Endothelial cell of umbilical vein (primary cell): ENCODE data around the gene CHRND. TPM values are rescaled to one million over a fixed set of nuclear protein-coding genes. Genes with fewer than 3 reads are reported as not detected.

Experiments used
- BruUV-seq: library from RNA; stranded (reverse); fragments of 400-500 nt; replicated peaks from 2 replicates; lab custom pipeline; 2021; lab: Mats Ljungman, UMichigan
- CTCF ChIA-PET: fragments of 300-600, 350-600 bp; sonication (Branson Sonifier 250); formaldehyde crosslinking; loops from one replicate; lab custom pipeline; 2021; ENCODE audit warnings: antibody characterized with exemption, inconsistent platforms; lab: Charles Lee
- POLR2A ChIA-PET: fragments of 300-600, 350-600 bp; sonication (Branson Sonifier 250); formaldehyde crosslinking; loops from one replicate; lab custom pipeline; 2021; ENCODE audit warnings: antibody characterized with exemption, inconsistent platforms; lab: Charles Lee
- DNase-seq: peaks from one replicate; pipeline ENCODE4 v3.0.0-alpha.2; 2011; ENCODE audit warnings: low read depth, low spot score
- FAIRE-seq: peaks from 2 replicates; lab custom pipeline; 2011; peaks lifted over from hg19 to GRCh38; lab: Jason Lieb, UNC
- H2AFZ ChIP-seq: 2 replicates; pipeline ENCODE4 v1.6.0; 2012; ENCODE audit warnings: low read depth, low read length, control low read depth, inconsistent platforms
- H3K27ac ChIP-seq: 2 replicates; pipeline ENCODE4 v1.5.1; 2011; ENCODE audit warnings: low read depth, mild to moderate bottlenecking, control low read depth, low read length, moderate library complexity; ENCODE audit not compliant: insufficient read depth
- H3K27me3 ChIP-seq, 2 experiments: 2 replicates each; pipeline versions ENCODE4 v1.6.0 to v1.6.1; 2011; ENCODE audit warnings: low read length in 2 of 2, mixed read lengths in 1 of 2; ENCODE audit not compliant: control insufficient read depth in 2 of 2, insufficient read depth in 2 of 2
- H3K36me3 ChIP-seq, 2 experiments: 2 replicates in 1 of 2; 3 replicates in 1 of 2; pipeline ENCODE4 v1.5.1; 2011; ENCODE audit warnings: low read length in 2 of 2, mild to moderate bottlenecking in 1 of 2, moderate library complexity in 1 of 2; ENCODE audit not compliant: control insufficient read depth in 2 of 2, insufficient read depth in 2 of 2; ENCODE audit errors: extremely low read depth in 1 of 2
- H3K4me1 ChIP-seq: 3 replicates; pipeline ENCODE4 v1.5.1; 2011; ENCODE audit warnings: mild to moderate bottlenecking, low read length; ENCODE audit not compliant: control insufficient read depth, insufficient read depth; ENCODE audit errors: extremely low read depth
- H3K4me2 ChIP-seq: 2 replicates; pipeline ENCODE4 v1.6.1; 2011; ENCODE audit warnings: low read length, control low read depth, mixed read lengths; ENCODE audit not compliant: insufficient read depth
- H3K4me3 ChIP-seq, 3 experiments: fragments of 200-600 bp in 1 of 3; sonication (generic), shearing (Covaris generic) in 1 of 3; replicated peaks in 1 of 3; 2 replicates each; pipeline ENCODE4 v1.5.1; 2011 to 2016; ENCODE audit warnings: control low read depth in 3 of 3, low read length in 3 of 3, mild to moderate bottlenecking in 2 of 3, inconsistent platforms in 1 of 3, low read depth in 1 of 3, moderate library complexity in 1 of 3; ENCODE audit not compliant: insufficient read depth in 1 of 3
- H3K79me2 ChIP-seq: 2 replicates; pipeline ENCODE4 v1.6.0; 2012; ENCODE audit warnings: low read length, inconsistent platforms; ENCODE audit not compliant: control insufficient read depth, insufficient read depth
- H3K9ac ChIP-seq: replicated peaks from 2 replicates; pipeline ENCODE3; 2011; ENCODE audit warnings: low read length, control low read depth; ENCODE audit not compliant: insufficient read depth; ENCODE audit errors: extremely low read depth
- H3K9me1 ChIP-seq: replicated peaks from 3 replicates; pipeline ENCODE4 v1.6.0; 2011; ENCODE audit warnings: mild to moderate bottlenecking, low read length; ENCODE audit not compliant: control insufficient read depth, insufficient read depth; ENCODE audit errors: extremely low read depth
- H3K9me3 ChIP-seq: replicated peaks from 2 replicates; pipeline ENCODE4 v1.5.1; 2012; ENCODE audit warnings: low read length, inconsistent platforms; ENCODE audit not compliant: control insufficient read depth, insufficient read depth
- H4K20me1 ChIP-seq: replicated peaks from 2 replicates; pipeline ENCODE3; 2011; ENCODE audit warnings: mild to moderate bottlenecking, low read length; ENCODE audit not compliant: control insufficient read depth, insufficient read depth; ENCODE audit errors: extremely low read depth
- EZH2 ChIP-seq: IDR thresholded peaks from 2 replicates; pipeline ENCODE4 v1.6.1; 2012; ENCODE audit warnings: borderline replicate concordance, low read depth, mild to moderate bottlenecking, moderate library complexity, low read length, inconsistent platforms; ENCODE audit not compliant: severe bottlenecking
- FOS ChIP-seq: IDR thresholded peaks from 2 replicates; pipeline ENCODE4 v1.6.1; 2011; ENCODE audit warnings: mild to moderate bottlenecking, low read length, moderate library complexity, borderline replicate concordance; ENCODE audit not compliant: insufficient read depth
- GATA2 ChIP-seq: IDR thresholded peaks from 2 replicates; pipeline ENCODE4 v1.7.0; 2011; ENCODE audit warnings: low read depth, mild to moderate bottlenecking, moderate library complexity, mixed read lengths, low read length; ENCODE audit not compliant: insufficient read length, insufficient read depth
- JUN ChIP-seq: IDR thresholded peaks from 2 replicates; pipeline ENCODE4 v1.6.1; 2011; ENCODE audit warnings: borderline replicate concordance, low read depth; ENCODE audit not compliant: insufficient read length, insufficient read depth
- MYC ChIP-seq: IDR thresholded peaks from one replicate; pipeline ENCODE4 v1.6.1; 2011; ENCODE audit warnings: mild to moderate bottlenecking, low read depth, low read length
- POLR2A ChIP-seq: IDR thresholded peaks from 2 replicates; pipeline ENCODE4 v1.6.1; 2012; ENCODE audit warnings: low read depth, mild to moderate bottlenecking, control low read depth, low read length
- POLR2AphosphoS5 ChIP-seq: IDR thresholded peaks from 2 replicates; pipeline ENCODE4 v1.6.1; 2012; ENCODE audit warnings: low read depth, mild to moderate bottlenecking, control low read depth, low read length, moderate library complexity; ENCODE audit not compliant: insufficient read depth
- dilution Hi-C: fragments of 300-500 bp; cut with MboI; formaldehyde crosslinking; loops from one replicate; pipeline ENCODE4 v1.15.0; 2019; ENCODE audit warnings: low sequenced_read_pairs; ENCODE audit not compliant: extremely low pct_ligation_motif_present
- intact Hi-C: fragments of 100-400 bp; cut with micrococcal nuclease; formaldehyde crosslinking; loops from one replicate; pipeline ENCODE4 v1.10.0; 2022
- polyA plus RNA-seq, 4 experiments: library from polyadenylated mRNA; depleted of rRNA in 3 of 4; stranded (reverse) in 3 of 4; unstranded in 1 of 4; fragments of >200 nt; gene quantifications; 2 replicates each; pipeline versions ENCODE4 v1.2.1 to v1.2.3, GENCODE V29; 2011 to 2012; ENCODE audit warnings: missing spikeins in 1 of 4
- total RNA-seq: library from RNA; stranded (reverse); gene quantifications from 2 replicates; pipeline ENCODE4 v1.2.3, GENCODE V29; 2021
- TF ChIP-seq, protein P1 (sequence below), 2 donors: IDR thresholded peaks; 1 replicate in 1 of 2; 2 replicates in 1 of 2; pipeline ENCODE4 v1.5.1; 2011; ENCODE audit warnings: low read length in 2 of 2, mild to moderate bottlenecking in 2 of 2, moderate library complexity in 2 of 2, control low read depth in 1 of 2, inconsistent platforms in 1 of 2, low read depth in 1 of 2; ENCODE audit not compliant: insufficient read depth in 1 of 2; ENCODE audit errors: extremely low read depth in 1 of 2
- TF ChIP-seq, protein P2 (sequence below): IDR thresholded peaks from 2 replicates; pipeline ENCODE4 v1.6.1; 2011; ENCODE audit not compliant: insufficient read depth, insufficient read length

The CHRND gene
- total and polyA plus RNA-seq, 2 donors (not counting 3 experiments of a cell fraction or from before 2014, with no cell fraction given) = not detected

DNA sequence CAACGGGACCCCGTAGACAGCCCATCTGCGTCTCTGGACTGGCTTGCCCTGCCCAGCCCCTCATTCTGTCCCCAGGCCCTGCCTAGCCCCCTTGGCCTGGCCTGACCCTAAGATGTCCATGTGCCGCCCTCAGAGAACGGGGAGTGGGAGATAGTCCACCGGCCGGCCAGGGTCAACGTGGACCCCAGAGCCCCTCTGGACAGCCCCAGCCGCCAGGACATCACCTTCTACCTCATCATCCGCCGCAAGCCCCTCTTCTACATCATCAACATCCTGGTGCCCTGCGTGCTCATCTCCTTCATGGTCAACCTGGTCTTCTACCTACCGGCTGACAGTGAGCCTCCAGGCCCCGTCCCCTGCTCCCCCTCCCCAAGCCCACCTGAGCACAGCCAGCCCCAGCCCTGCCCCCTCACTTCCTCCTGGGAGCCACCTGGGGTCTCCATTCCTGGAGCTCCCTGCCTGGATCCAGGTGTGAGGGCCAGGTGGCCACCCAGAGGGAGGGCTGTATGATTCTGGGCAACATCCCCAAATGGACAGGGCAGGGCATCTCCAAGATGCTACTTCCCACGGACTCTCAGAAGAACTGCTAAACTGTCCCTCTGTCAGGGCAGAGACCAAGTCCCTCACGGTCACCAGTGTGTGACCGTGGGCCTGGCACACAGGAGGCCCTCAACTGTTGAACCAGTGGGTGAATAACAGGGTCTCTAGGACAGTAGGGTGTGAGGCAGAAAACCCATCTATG lies 4.0 kb downstream of the CHRND start:
- Histone ChIP-seq H3K79me2 (no peaks in the 10 kb centered on the region), H3K4me1 (no peaks in the 10 kb centered on the region), H3K27ac (no peak overlapping the region), H3K36me3 (no peaks in the 10 kb centered on the region), H3K27me3 (peaks cover 0 to 2% of the 10 kb centered on the region in 2 experiments), H3K4me3 (no peak overlapping the region), H2AFZ (no peak overlapping the region), H3K9me1 (no peaks in the 10 kb centered on the region), H4K20me1 (no peaks in the 10 kb centered on the region), H3K4me2 (no peak overlapping the region), H3K9me3 (no peaks in the 10 kb centered on the region), H3K9ac (no peak overlapping the region)
- dilution Hi-C loops (no loop called here), intact Hi-C loops (no loop called here)
- no peak for DNase-seq
- CTCF ChIA-PET = interaction anchor here (1.8 kb wide), 1 partner anchor 20 kb away, joined by 3 read pairs; the partner anchor contains the start of genes EIF4E2 and TIGD1
- no TSS peak for BruUV-seq
- FAIRE-seq = no peak
- POLR2A ChIA-PET = no interaction called here
- TF ChIP-seq POLR2AphosphoS5 = no peak
- TF ChIP-seq FOS = no peak
- TF ChIP-seq, protein P1, sequence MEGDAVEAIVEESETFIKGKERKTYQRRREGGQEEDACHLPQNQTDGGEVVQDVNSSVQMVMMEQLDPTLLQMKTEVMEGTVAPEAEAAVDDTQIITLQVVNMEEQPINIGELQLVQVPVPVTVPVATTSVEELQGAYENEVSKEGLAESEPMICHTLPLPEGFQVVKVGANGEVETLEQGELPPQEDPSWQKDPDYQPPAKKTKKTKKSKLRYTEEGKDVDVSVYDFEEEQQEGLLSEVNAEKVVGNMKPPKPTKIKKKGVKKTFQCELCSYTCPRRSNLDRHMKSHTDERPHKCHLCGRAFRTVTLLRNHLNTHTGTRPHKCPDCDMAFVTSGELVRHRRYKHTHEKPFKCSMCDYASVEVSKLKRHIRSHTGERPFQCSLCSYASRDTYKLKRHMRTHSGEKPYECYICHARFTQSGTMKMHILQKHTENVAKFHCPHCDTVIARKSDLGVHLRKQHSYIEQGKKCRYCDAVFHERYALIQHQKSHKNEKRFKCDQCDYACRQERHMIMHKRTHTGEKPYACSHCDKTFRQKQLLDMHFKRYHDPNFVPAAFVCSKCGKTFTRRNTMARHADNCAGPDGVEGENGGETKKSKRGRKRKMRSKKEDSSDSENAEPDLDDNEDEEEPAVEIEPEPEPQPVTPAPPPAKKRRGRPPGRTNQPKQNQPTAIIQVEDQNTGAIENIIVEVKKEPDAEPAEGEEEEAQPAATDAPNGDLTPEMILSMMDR (IDR thresholded peaks at IDR 0.05; ENCODE audit: extremely low read depth in 1 of 2, insufficient read depth in 1 of 2, low read depth in 1 of 2, low read length in 2 of 2) = no peak
- TF ChIP-seq JUN = no peak
- TF ChIP-seq POLR2A = no peak
- TF ChIP-seq MYC = no peak
- no peak for TF ChIP-seq GATA2
- TF ChIP-seq, protein P2, sequence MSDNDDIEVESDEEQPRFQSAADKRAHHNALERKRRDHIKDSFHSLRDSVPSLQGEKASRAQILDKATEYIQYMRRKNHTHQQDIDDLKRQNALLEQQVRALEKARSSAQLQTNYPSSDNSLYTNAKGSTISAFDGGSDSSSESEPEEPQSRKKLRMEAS = no peak
- TF ChIP-seq EZH2 = no peak
